Rectal smooth muscle tissue (tissue), 1 donor: ENCODE data around the gene CSKMT.
A peak's percentile ranks its signal among the peaks of the same experiment; 100 is the strongest.
"Not testable (repeated sequence)": the region's sequence is repeated elsewhere in the genome, so short reads cannot be mapped to it uniquely, and the experiment has no call there.

Experiments
- H3K27ac ChIP-seq: one replicate; pipeline ENCODE4 v1.7.0; 2013; ENCODE audit warnings: low read depth, low read length, inconsistent platforms
- H3K27me3 ChIP-seq: one replicate; pipeline ENCODE4 v1.7.0; 2013; ENCODE audit warnings: low read length; ENCODE audit not compliant: control insufficient read depth, insufficient read depth
- H3K36me3 ChIP-seq: one replicate; pipeline ENCODE4 v1.7.0; 2013; ENCODE audit warnings: low read length; ENCODE audit not compliant: control insufficient read depth, insufficient read depth
- H3K4me1 ChIP-seq: one replicate; pipeline ENCODE4 v1.7.0; 2013; ENCODE audit warnings: low read length; ENCODE audit not compliant: control insufficient read depth, insufficient read depth
- H3K4me3 ChIP-seq: one replicate; pipeline ENCODE4 v1.7.0; 2013; ENCODE audit warnings: low read length
- H3K9ac ChIP-seq: one replicate; pipeline ENCODE4 v1.7.0; 2013; ENCODE audit warnings: low read length

The CSKMT gene

GRCh38 chr11:62665075-62665598 is at the start of gene CSKMT, which contains the start of gene C11orf98:
TSS of gene CSKMT (plus strand) at chr11:62665312. CDS start at chr11:62665880, 568 bp downstream.
TSS of gene C11orf98 (minus strand) at chr11:62665210. CDS start at chr11:62665169, 41 bp downstream.
- Histone ChIP-seq H3K27me3 (no peaks in the 10 kb centered on the region), H3K27ac (peak within 1 kb of the TSS; percentile 89), H3K9ac (peak within 1 kb of the TSS; percentile 76), H3K4me3 (peak within 1 kb of the TSS; percentile 94), H3K4me1 (peaks cover 17% of the 10 kb centered on the region), H3K36me3 (peaks cover 11% of the 10 kb centered on the region)

GRCh38 chr11:62615521-62615920 is 49.6 kb upstream of the CSKMT start:
- Histone ChIP-seq H3K27me3 (no peaks in the 10 kb centered on the region), H3K4me1 (peaks cover 9% of the 10 kb centered on the region), H3K27ac (no peak overlapping the region), H3K9ac (no peak overlapping the region), H3K36me3 (peaks cover 6% of the 10 kb centered on the region), H3K4me3 (no peak overlapping the region)

GRCh38 chr11:62616957-62617356 is 48.2 kb upstream of the CSKMT start:
- H3K4me3 ChIP-seq, H3K27me3 ChIP-seq, H3K4me1 ChIP-seq, H3K36me3 ChIP-seq, H3K9ac ChIP-seq, H3K27ac ChIP-seq: not testable (repeated sequence)

GRCh38 chr11:62621027-62621566 is 44.0 kb upstream of the CSKMT start:
- peaks cover 17% of the 10 kb centered on the region for H3K36me3 ChIP-seq
- H3K9ac ChIP-seq = peak overlapping the region; percentile 66
- H3K4me3 ChIP-seq = peak overlapping the region; percentile 98
- H3K27me3 ChIP-seq = no peaks in the 10 kb centered on the region
- H3K27ac ChIP-seq = peak overlapping the region; percentile 79
- H3K4me1 ChIP-seq = peaks cover 9% of the 10 kb centered on the region

GRCh38 chr11:62621567-62622470 is 43.3 kb upstream of the CSKMT start, which contains the start of gene B3GAT3:
TSS of gene B3GAT3 (minus strand) at chr11:62621986. CDS start at chr11:62621947, 39 bp downstream.
- Histone ChIP-seq H3K4me1 (peaks cover 9% of the 10 kb centered on the region), H3K36me3 (peaks cover 19% of the 10 kb centered on the region), H3K9ac (peak within 1 kb of the TSS; percentile 66), H3K27me3 (no peaks in the 10 kb centered on the region), H3K27ac (peak within 1 kb of the TSS; percentile 79), H3K4me3 (peak within 1 kb of the TSS; percentile 98)

- Histone ChIP-seq H3K4me1 (peaks cover 9% of the 10 kb centered on the region), H3K27ac (peak overlapping the region; percentile 79), H3K9ac (no peak overlapping the region), H3K4me3 (peak overlapping the region; percentile 52), H3K27me3 (no peaks in the 10 kb centered on the region), H3K36me3 (peaks cover 22% of the 10 kb centered on the region)
Measured at GRCh38 chr11:62622476-62623089, 42.5 kb upstream of the CSKMT start.

GRCh38 chr11:62627713-62628112 is 37.4 kb upstream of the CSKMT start:
- Histone ChIP-seq H3K36me3 (peaks cover 61% of the 10 kb centered on the region), H3K9ac (no peak overlapping the region), H3K27ac (no peak overlapping the region), H3K4me3 (no peak overlapping the region), H3K4me1 (no peaks in the 10 kb centered on the region), H3K27me3 (no peaks in the 10 kb centered on the region)

- Histone ChIP-seq H3K4me1 (no peaks in the 10 kb centered on the region), H3K36me3 (peaks cover 66% of the 10 kb centered on the region), H3K9ac (no peak overlapping the region), H3K27me3 (no peaks in the 10 kb centered on the region), H3K27ac (peak overlapping the region; percentile 45), H3K4me3 (no peak overlapping the region)
Measured at GRCh38 chr11:62632492-62632891, 32.6 kb upstream of the CSKMT start.

GRCh38 chr11:62644220-62644619 is 20.9 kb upstream of the CSKMT start:
- Histone ChIP-seq H3K4me1 (peaks cover 12% of the 10 kb centered on the region), H3K27ac (no peak overlapping the region), H3K4me3 (no peak overlapping the region), H3K9ac (no peak overlapping the region), H3K36me3 (peaks cover 19% of the 10 kb centered on the region), H3K27me3 (no peaks in the 10 kb centered on the region)

- Histone ChIP-seq H3K9ac (peak overlapping the region; percentile 90), H3K4me1 (peaks cover 12% of the 10 kb centered on the region), H3K27ac (peak overlapping the region; percentile 87), H3K27me3 (no peaks in the 10 kb centered on the region), H3K4me3 (peak overlapping the region; percentile 94), H3K36me3 (peaks cover 21% of the 10 kb centered on the region)
Measured at GRCh38 chr11:62645671-62645945, 19.5 kb upstream of the CSKMT start.

- Histone ChIP-seq H3K4me1 (peaks cover 12% of the 10 kb centered on the region), H3K9ac (peak within 1 kb of the TSS; percentile 90), H3K27ac (peak within 1 kb of the TSS; percentile 87), H3K4me3 (peak within 1 kb of the TSS; percentile 94), H3K36me3 (peaks cover 21% of the 10 kb centered on the region), H3K27me3 (no peaks in the 10 kb centered on the region)
Measured at GRCh38 chr11:62645946-62646824, 18.9 kb upstream of the CSKMT start, which contains the start of gene GANAB. TSS of gene GANAB (minus strand) at chr11:62646613. CDS start at chr11:62646599, 14 bp downstream.
